ENCODE data around the gene SHISA9.

SHISA9 gene

DNA sequence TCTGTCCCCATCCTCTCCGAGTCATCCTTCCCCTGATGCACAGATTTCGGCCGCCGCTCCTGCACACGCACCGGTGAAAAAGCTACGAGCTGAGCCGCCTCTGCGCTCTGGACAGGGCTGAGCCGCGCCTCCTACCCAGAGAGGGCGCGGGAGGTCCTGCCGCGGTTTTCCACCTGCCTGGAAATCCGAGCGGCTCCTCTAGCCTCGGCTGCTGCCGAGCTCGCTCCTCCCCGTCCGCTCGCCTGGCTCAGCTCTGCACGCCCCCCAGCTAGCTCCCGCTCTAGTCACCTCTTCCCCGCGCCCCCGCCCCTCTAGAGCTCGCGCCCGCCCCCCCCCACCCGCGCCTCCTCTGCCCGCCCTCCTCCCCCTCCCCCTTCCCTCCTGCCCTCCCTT is 198 bp upstream of the SHISA9 start:
- no peak for ATAC-seq

DNA sequence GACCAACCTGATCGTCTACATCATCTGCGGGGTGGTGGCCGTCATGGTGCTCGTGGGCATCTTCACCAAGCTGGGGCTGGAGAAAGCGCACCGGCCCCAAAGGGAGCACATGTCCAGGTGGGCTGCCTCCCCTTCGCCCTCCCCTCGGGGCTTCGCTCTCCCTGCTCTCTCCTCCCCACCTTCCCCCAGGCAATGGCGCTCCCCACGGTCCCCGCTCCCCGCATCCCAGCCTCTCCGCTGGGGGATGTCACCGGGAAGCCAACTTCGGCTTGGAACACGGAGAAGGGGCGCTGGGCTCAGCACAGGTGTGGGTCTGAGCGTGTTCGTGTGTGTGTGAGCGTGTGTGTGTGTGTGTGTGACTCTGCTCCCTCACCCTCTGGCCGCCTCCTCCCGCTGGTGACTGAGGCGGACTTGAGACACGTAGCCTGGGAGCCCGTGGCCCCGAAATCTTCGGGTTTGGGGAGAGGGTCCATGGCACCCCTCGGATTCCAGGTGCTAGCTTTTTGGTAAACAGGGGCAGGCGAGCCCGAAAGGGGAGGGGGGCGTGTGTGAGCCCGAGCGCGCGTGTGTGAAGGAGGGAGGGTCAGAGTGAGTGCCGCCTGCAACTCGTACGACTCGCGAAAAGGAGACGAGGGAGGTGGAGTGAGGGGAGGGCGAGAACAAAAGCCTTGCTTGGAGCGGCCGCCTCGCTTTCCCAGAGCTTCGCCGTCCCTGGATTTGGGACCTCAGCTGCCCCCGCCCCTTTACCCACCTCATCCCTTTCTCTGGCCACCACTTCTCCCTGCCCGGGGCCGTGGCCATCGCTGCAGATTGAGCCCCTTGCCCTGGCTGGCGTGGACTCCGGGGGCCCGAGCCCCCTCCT is 1.3 kb downstream of the SHISA9 start:
- ATAC-seq = no peak

More for the DNA sequence above, 198 bp upstream of the SHISA9 start:
- TF ChIP-seq CREB5 (CRISPR knock-in tag; IDR thresholded peaks at IDR 0.05; ENCODE audit: low read depth) (no peak), ZNF70 (CRISPR knock-in tag; IDR thresholded peaks at IDR 0.05) (no peak), ZFP30 (CRISPR knock-in tag; IDR thresholded peaks at IDR 0.05) (no peak), GLIS3 (CRISPR knock-in tag; IDR thresholded peaks at IDR 0.05) (no peak), ESRRG (CRISPR knock-in tag; IDR thresholded peaks at IDR 0.05) (no peak), TOX (CRISPR knock-in tag; IDR thresholded peaks at IDR 0.05; ENCODE audit: borderline replicate concordance) (no peak), ZNF565 (CRISPR knock-in tag; conservative IDR thresholded peaks at IDR 0.05; ENCODE audit: low read depth) (no peak), ZNF8 (CRISPR knock-in tag; IDR thresholded peaks at IDR 0.05) (no peak), OSR1 (CRISPR knock-in tag; IDR thresholded peaks at IDR 0.05) (no peak), PPARA (CRISPR knock-in tag; IDR thresholded peaks at IDR 0.05; ENCODE audit: borderline replicate concordance) (no peak), ISL1 (CRISPR knock-in tag; IDR thresholded peaks at IDR 0.05) (no peak), TCF4 (CRISPR knock-in tag; IDR thresholded peaks at IDR 0.05; ENCODE audit: borderline replicate concordance) (no peak), POU6F1 (CRISPR knock-in tag; IDR thresholded peaks at IDR 0.05; ENCODE audit: borderline replicate concordance, low read depth) (no peak)
- TF ChIP-seq, protein P1, sequence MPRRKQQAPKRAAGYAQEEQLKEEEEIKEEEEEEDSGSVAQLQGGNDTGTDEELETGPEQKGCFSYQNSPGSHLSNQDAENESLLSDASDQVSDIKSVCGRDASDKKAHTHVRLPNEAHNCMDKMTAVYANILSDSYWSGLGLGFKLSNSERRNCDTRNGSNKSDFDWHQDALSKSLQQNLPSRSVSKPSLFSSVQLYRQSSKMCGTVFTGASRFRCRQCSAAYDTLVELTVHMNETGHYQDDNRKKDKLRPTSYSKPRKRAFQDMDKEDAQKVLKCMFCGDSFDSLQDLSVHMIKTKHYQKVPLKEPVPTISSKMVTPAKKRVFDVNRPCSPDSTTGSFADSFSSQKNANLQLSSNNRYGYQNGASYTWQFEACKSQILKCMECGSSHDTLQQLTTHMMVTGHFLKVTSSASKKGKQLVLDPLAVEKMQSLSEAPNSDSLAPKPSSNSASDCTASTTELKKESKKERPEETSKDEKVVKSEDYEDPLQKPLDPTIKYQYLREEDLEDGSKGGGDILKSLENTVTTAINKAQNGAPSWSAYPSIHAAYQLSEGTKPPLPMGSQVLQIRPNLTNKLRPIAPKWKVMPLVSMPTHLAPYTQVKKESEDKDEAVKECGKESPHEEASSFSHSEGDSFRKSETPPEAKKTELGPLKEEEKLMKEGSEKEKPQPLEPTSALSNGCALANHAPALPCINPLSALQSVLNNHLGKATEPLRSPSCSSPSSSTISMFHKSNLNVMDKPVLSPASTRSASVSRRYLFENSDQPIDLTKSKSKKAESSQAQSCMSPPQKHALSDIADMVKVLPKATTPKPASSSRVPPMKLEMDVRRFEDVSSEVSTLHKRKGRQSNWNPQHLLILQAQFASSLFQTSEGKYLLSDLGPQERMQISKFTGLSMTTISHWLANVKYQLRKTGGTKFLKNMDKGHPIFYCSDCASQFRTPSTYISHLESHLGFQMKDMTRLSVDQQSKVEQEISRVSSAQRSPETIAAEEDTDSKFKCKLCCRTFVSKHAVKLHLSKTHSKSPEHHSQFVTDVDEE (CRISPR knock-in tag; IDR thresholded peaks at IDR 0.05) = no peak

More for the DNA sequence above, 1.3 kb downstream of the SHISA9 start:
- no peak for TF ChIP-seq ZC3H10 (CRISPR knock-in tag; IDR thresholded peaks at IDR 0.05)
- no peak for TF ChIP-seq TCF4 (CRISPR knock-in tag; IDR thresholded peaks at IDR 0.05; ENCODE audit: borderline replicate concordance)
- no peak for TF ChIP-seq ISL1 (CRISPR knock-in tag; IDR thresholded peaks at IDR 0.05)
- TF ChIP-seq RARB (CRISPR knock-in tag; IDR thresholded peaks at IDR 0.05) = no peak
- TF ChIP-seq BACH2 (CRISPR knock-in tag; IDR thresholded peaks at IDR 0.05; ENCODE audit: borderline replicate concordance) = no peak
- no peak for TF ChIP-seq POU6F1 (CRISPR knock-in tag; IDR thresholded peaks at IDR 0.05; ENCODE audit: borderline replicate concordance, low read depth)
- TF ChIP-seq, protein P1 (CRISPR knock-in tag; IDR thresholded peaks at IDR 0.05) = no peak
- TF ChIP-seq GLIS3 (CRISPR knock-in tag; IDR thresholded peaks at IDR 0.05) = no peak
- no peak for TF ChIP-seq ARNTL (CRISPR knock-in tag; IDR thresholded peaks at IDR 0.05; ENCODE audit: borderline replicate concordance, low read depth)
